H1 (cell line): Measurements from ENCODE around the gene TLE2. TPM values are rescaled to one million over a fixed set of nuclear protein-coding genes. Genes with fewer than 3 reads are reported as not detected.

ENCODE experiments used
- EZH2 ChIP-seq: fragments of 200-600 bp; sonication (generic); IDR thresholded peaks from 2 replicates; pipeline ENCODE4 v1.7.1; 2012; ENCODE audit warnings: low read depth, mild to moderate bottlenecking, moderate library complexity, low read length, inconsistent platforms; ENCODE audit not compliant: severe bottlenecking
- RXRA ChIP-seq: IDR thresholded peaks from 2 replicates; pipeline ENCODE4 v1.6.1; 2011; ENCODE audit warnings: low read depth, mild to moderate bottlenecking, low read length, moderate library complexity; ENCODE audit not compliant: insufficient read depth
- polyA plus RNA-seq, 7 experiments: library from polyadenylated mRNA; depleted of rRNA in 3 of 7; stranded (reverse) in 5 of 7; unstranded in 2 of 7; fragments of >200 nt in 5 of 7; fragments of 200-250 nt in 2 of 7; gene quantifications; 1 replicate in 5 of 7; 2 replicates in 1 of 7; 4 replicates in 1 of 7; pipeline versions ENCODE4 v1.2.1 to v1.2.3, GENCODE V29; 2011 to 2013; ENCODE audit warnings: missing spikeins in 2 of 7, mixed read lengths in 2 of 7
- total RNA-seq: library from RNA; stranded (reverse); fragmentation: NEBNext Ultra II Directional; extraction: Animal tissue kit (Norgen Biotek cat#: 25700); gene quantifications from 2 replicates; pipeline ENCODE4 v1.2.1, GENCODE V29; 2021
- TF ChIP-seq, protein P1 (sequence below): fragments of 300-600 bp; sonication (generic); IDR thresholded peaks from 2 replicates; pipeline ENCODE4 v1.7.1; 2012; ENCODE audit warnings: low read length, moderate library complexity, mild to moderate bottlenecking, inconsistent platforms; ENCODE audit not compliant: insufficient replicate concordance

Gene TLE2
- total and polyA plus RNA-seq, 2 of the 8 experiments (the other 6 are each of a cell fraction or from before 2014, with no cell fraction given), result 8.0 to 11.5 TPM

GRCh38 chr19:2973229-2973628 lies 55.9 kb downstream of the TLE2 start (continued):
- TF ChIP-seq, protein P1, sequence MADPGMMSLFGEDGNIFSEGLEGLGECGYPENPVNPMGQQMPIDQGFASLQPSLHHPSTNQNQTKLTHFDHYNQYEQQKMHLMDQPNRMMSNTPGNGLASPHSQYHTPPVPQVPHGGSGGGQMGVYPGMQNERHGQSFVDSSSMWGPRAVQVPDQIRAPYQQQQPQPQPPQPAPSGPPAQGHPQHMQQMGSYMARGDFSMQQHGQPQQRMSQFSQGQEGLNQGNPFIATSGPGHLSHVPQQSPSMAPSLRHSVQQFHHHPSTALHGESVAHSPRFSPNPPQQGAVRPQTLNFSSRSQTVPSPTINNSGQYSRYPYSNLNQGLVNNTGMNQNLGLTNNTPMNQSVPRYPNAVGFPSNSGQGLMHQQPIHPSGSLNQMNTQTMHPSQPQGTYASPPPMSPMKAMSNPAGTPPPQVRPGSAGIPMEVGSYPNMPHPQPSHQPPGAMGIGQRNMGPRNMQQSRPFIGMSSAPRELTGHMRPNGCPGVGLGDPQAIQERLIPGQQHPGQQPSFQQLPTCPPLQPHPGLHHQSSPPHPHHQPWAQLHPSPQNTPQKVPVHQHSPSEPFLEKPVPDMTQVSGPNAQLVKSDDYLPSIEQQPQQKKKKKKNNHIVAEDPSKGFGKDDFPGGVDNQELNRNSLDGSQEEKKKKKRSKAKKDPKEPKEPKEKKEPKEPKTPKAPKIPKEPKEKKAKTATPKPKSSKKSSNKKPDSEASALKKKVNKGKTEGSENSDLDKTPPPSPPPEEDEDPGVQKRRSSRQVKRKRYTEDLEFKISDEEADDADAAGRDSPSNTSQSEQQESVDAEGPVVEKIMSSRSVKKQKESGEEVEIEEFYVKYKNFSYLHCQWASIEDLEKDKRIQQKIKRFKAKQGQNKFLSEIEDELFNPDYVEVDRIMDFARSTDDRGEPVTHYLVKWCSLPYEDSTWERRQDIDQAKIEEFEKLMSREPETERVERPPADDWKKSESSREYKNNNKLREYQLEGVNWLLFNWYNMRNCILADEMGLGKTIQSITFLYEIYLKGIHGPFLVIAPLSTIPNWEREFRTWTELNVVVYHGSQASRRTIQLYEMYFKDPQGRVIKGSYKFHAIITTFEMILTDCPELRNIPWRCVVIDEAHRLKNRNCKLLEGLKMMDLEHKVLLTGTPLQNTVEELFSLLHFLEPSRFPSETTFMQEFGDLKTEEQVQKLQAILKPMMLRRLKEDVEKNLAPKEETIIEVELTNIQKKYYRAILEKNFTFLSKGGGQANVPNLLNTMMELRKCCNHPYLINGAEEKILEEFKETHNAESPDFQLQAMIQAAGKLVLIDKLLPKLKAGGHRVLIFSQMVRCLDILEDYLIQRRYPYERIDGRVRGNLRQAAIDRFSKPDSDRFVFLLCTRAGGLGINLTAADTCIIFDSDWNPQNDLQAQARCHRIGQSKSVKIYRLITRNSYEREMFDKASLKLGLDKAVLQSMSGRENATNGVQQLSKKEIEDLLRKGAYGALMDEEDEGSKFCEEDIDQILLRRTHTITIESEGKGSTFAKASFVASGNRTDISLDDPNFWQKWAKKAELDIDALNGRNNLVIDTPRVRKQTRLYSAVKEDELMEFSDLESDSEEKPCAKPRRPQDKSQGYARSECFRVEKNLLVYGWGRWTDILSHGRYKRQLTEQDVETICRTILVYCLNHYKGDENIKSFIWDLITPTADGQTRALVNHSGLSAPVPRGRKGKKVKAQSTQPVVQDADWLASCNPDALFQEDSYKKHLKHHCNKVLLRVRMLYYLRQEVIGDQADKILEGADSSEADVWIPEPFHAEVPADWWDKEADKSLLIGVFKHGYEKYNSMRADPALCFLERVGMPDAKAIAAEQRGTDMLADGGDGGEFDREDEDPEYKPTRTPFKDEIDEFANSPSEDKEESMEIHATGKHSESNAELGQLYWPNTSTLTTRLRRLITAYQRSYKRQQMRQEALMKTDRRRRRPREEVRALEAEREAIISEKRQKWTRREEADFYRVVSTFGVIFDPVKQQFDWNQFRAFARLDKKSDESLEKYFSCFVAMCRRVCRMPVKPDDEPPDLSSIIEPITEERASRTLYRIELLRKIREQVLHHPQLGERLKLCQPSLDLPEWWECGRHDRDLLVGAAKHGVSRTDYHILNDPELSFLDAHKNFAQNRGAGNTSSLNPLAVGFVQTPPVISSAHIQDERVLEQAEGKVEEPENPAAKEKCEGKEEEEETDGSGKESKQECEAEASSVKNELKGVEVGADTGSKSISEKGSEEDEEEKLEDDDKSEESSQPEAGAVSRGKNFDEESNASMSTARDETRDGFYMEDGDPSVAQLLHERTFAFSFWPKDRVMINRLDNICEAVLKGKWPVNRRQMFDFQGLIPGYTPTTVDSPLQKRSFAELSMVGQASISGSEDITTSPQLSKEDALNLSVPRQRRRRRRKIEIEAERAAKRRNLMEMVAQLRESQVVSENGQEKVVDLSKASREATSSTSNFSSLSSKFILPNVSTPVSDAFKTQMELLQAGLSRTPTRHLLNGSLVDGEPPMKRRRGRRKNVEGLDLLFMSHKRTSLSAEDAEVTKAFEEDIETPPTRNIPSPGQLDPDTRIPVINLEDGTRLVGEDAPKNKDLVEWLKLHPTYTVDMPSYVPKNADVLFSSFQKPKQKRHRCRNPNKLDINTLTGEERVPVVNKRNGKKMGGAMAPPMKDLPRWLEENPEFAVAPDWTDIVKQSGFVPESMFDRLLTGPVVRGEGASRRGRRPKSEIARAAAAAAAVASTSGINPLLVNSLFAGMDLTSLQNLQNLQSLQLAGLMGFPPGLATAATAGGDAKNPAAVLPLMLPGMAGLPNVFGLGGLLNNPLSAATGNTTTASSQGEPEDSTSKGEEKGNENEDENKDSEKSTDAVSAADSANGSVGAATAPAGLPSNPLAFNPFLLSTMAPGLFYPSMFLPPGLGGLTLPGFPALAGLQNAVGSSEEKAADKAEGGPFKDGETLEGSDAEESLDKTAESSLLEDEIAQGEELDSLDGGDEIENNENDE, result no peak
- TF ChIP-seq RXRA, result no peak
- TF ChIP-seq EZH2, result no peak
